Pancreas (tissue), 10 donors: Measurements from ENCODE around the gene MAJIN. TPM values are rescaled to one million over a fixed set of nuclear protein-coding genes. Genes with fewer than 3 reads are reported as not detected.

ENCODE experiments used
- ATAC-seq, 4 donors: fragments of 200-7000 bp; cut with Tn5 transposase; one replicate each; pipeline versions ENCODE4 v1.8.0 to v1.9.1; 2020; ENCODE audit warnings: mild to moderate bottlenecking in 4 of 4, moderate library complexity in 4 of 4
- DNase-seq, 6 donors: peaks; one replicate each; pipeline ENCODE4 v3.0.0-alpha.2; 2020
- FAIRE-seq: peaks from 2 replicates; lab custom pipeline; 2012; peaks lifted over from hg19 to GRCh38; lab: Jason Lieb, UNC
- H3K27ac ChIP-seq, 4 donors: fragments of 200-600 bp; sonication (generic); 1 replicate in 3 of 4; 2 replicates in 1 of 4; pipeline versions ENCODE4 v1.5.0 to v1.8.0; 2020
- H3K27me3 ChIP-seq, 4 donors: fragments of 200-600 bp; one replicate each; pipeline ENCODE4 v1.8.0; 2021
- H3K36me3 ChIP-seq, 3 donors: fragments of 200-600 bp; sonication (generic) in 1 of 3; one replicate each; pipeline versions ENCODE4 v1.5.0 to v1.8.0; 2020 to 2021
- H3K4me1 ChIP-seq, 3 donors: fragments of 200-600 bp; one replicate each; pipeline ENCODE4 v1.8.0; 2021
- H3K4me3 ChIP-seq, 4 donors: fragments of 200-600 bp; sonication (generic) in 2 of 4; one replicate each; pipeline versions ENCODE4 v1.5.0 to v1.8.0; 2020 to 2021
- H3K9me3 ChIP-seq, 4 donors: fragments of 200-600 bp; one replicate each; pipeline ENCODE4 v1.8.0; 2021
- CTCF ChIP-seq, 4 donors: fragments of 200-600 bp; sonication (generic) in 3 of 4; IDR thresholded peaks; one replicate each; pipeline versions ENCODE4 v1.5.0 to v1.8.0; 2021; ENCODE audit warnings: antibody characterized with exemption in 4 of 4
- WGBS, 2 donors: extraction: QIAGEN DNeasy Blood & Tissue Kit; methylation state at CpG; one replicate each; pipeline ENCODE4 v1.1.7; 2013; 5-methylcytosine and 5-hydroxymethylcytosine counted together
- intact Hi-C, 3 donors: fragments of 100-400 bp; cut with DNase I; formaldehyde crosslinking; loops; one replicate each; pipeline versions ENCODE4 v1.11.1 to v1.14.2; 2022
- polyA plus RNA-seq, 2 donors: library from polyadenylated mRNA; stranded (reverse); fragments of 200-250 nt; gene quantifications; one replicate each; pipeline ENCODE4 v1.2.3, GENCODE V29; 2013
- total RNA-seq, 6 donors: library from RNA; stranded (reverse); fragmentation: NEBNext Ultra II Directional in 4 of 6; extraction: Animal tissue kit (Norgen Biotek cat#: 25700) in 4 of 6; gene quantifications; one replicate each; pipeline versions ENCODE4 v1.2.1 to v1.2.4, GENCODE V29; 2021 to 2023
- donor health status: healthy with polysubstance abuse.
- donor health status: DM: no; HTN: no; CAD: no; lungs with moderate emphysema.
- donor health status: DM: no; HTN: no; CAD: no.
- donor health status: control.
- donor health status: control.
- donor health status: Bipolar disorder and iron deficiency.
- donor health status: DM: yes; HTN: yes; CAD: no.
- donor health status: DM: no; HTN: no; CAD: no.
- donor health status: DM: no; HTN: no; CAD: no.
- donor health status: DM: yes; HTN: yes; CAD: no.

MAJIN gene
- total and polyA plus RNA-seq, 8 donors: 0.14 to 0.47 (median 0.26) TPM; not detected in 3

GRCh38 chr11:64894812-64895452, 77.0 kb downstream of the MAJIN start:
- no peak for TF ChIP-seq CTCF (IDR thresholded peaks at IDR 0.05)
- Histone ChIP-seq H3K9me3 (no peaks in the 10 kb centered on the region), H3K4me1 (peaks cover 8 to 20% (median 9%) of the 10 kb centered on the region in 3 donors), H3K36me3 (peaks cover 5 to 11% (median 7%) of the 10 kb centered on the region in 3 donors), H3K27me3 (no peaks in the 10 kb centered on the region), H3K4me3 (no peak overlapping the region), H3K27ac (no peak overlapping the region)
- intact Hi-C loops: loop anchor here in 2 of 3 donors (5.0 to 10.0 kb wide), 4 partner anchors 43 to 110 kb away; no protein-coding TSS in a partner anchor
- ATAC-seq (no peak), FAIRE-seq (no peak), DNase-seq (peak in 2 of 6 donors; percentile 55 to 82)
- WGBS, 2 donors: 82 to 90% methylated on average over 31 to 39 of the region's 39 CpGs

DNA sequence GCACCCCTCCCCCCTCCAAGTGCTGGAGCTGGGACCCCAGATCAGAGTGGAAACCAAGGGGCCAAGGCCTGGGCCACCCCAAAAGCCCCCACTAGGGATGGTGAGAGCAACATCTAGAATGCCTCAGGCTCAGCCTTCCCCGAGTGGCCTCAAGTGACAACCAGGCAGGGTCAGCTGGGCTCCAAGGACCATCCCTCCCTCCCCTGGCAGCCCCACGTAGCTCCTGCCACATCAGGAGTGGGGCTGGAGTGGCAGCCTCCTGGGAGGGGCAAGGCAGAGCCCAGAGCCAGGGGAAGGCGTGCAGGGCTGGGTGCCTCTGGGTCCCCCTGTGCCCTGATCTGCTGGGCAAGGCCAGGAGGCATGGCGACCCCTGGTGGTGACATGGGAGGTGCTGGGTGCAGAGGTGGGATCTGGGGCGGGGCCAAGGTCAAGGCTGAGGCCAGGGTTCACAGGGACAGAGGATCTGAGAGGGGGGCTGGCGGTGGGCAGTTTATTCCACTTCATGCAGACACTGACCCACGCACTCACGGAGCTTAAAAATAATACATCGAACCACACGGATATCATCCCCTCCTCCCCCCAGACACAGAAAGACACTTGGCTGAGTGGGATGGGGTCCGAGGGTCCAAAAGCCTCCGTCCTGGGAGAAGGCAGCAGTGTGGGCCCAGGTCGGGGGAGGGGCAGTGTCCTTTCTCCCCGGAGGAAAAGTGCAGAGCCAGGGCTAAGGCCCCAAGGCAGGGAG, 77.7 kb downstream of the MAJIN start:
- H3K4me3 ChIP-seq: no peak overlapping the region
- peak overlapping the region; percentile 59 to 87 (median 76) for H3K27ac ChIP-seq
- TF ChIP-seq CTCF (IDR thresholded peaks at IDR 0.05): peak; percentile 58 to 78 (median 70)
- FAIRE-seq (no peak), DNase-seq (peak; percentile 72 to 94 (median 86)), ATAC-seq (peak; percentile 66 to 82 (median 72))
- H3K27me3 ChIP-seq: no peaks in the 10 kb centered on the region
- peaks cover 9 to 24% (median 10%) of the 10 kb centered on the region in 3 donors for H3K4me1 ChIP-seq
- H3K9me3 ChIP-seq: no peaks in the 10 kb centered on the region
- 34 to 41% methylated on average over 14 of the region's 14 CpGs for WGBS, 2 donors
- peaks cover 5 to 11% (median 7%) of the 10 kb centered on the region in 3 donors for H3K36me3 ChIP-seq
- intact Hi-C loops: loop anchor here in 2 of 3 donors (5.0 to 10.0 kb wide), 3 partner anchors 42 to 109 kb away; no protein-coding TSS in a partner anchor

DNA sequence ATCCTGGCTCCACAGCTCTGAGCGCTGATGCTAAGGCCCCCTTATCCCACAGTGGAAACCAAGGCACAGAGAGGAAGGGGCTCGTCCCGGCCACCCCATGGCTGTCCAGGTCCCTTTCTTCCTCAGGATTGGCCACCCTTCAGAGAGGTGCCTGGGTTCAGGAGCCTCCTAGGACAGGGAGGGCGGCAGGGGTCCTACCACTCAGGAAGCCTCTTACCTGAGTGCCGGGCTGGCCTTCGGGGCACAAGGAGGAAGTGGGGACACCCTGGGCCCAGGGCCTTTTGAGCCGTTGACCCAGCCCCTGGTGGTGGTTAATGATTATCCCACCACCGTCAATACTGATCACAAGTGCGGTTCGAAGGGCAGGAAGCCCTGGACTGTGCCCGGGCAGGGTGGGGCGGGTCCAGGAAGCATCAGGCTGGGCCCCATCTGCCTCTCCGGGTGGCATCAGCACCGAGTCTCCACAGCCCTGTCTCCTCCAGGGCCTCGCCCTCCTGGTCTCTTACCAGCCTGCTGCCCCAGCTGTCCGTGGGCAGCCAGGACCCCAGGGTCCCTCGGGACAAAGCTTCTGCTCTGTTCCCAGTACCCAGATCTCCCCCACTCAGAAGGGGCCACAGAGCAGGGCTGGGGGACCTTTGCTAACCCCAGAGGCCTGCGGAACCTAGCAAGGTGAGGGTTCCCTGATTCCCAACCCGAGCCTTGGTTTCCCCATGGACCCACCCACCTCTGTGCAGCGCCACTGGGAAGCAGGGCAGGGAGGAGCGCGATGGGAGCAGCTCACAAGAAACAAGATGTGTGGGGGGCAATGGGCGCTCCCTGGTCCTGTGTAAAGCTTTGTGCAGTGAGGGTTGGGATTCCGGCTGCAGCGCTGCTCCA, 78.5 kb downstream of the MAJIN start:
- H3K27ac ChIP-seq: peak overlapping the region; percentile 59 to 87 (median 76)
- H3K27me3 ChIP-seq: no peaks in the 10 kb centered on the region
- ATAC-seq (peak; percentile 81 to 85 (median 84)), FAIRE-seq (no peak), DNase-seq (peak; percentile 79 to 90 (median 82))
- intact Hi-C loops: loop anchor here in 2 of 3 donors (5.0 to 10.0 kb wide), 3 partner anchors 41 to 109 kb away; no protein-coding TSS in a partner anchor
- peaks cover 9 to 30% (median 12%) of the 10 kb centered on the region in 3 donors for H3K4me1 ChIP-seq
- H3K4me3 ChIP-seq: peak overlapping the region; percentile 30 to 52 (median 41)
- WGBS, 2 donors: 26 to 30% methylated on average over 25 of the region's 25 CpGs
- no peaks in the 10 kb centered on the region for H3K9me3 ChIP-seq
- no peak for TF ChIP-seq CTCF (IDR thresholded peaks at IDR 0.05)
- peaks cover 3 to 11% (median 7%) of the 10 kb centered on the region in 3 donors for H3K36me3 ChIP-seq

DNA sequence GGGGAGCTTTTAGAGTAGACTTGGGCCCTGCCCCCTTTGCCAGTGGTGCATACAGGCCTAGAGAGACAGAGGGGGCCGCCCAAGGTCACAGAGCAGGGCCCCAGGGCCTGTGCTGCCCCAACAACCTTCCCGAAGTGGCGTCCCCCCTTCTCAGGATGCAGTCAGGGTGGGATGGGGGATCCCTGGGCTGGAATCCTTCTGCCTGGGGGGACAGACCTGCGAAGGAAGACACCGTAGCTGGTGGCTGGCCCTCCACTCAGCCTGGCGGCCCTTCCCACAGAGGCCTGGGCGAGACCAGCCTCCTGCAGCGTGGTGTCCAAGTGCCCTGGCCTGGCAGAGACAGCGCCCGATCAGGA, 79.1 kb downstream of the MAJIN start:
- no peak for FAIRE-seq
- H3K4me1 ChIP-seq: peaks cover 9 to 30% (median 17%) of the 10 kb centered on the region in 3 donors
- peak overlapping the region; percentile 30 to 52 (median 41) for H3K4me3 ChIP-seq
- peak overlapping the region; percentile 59 to 87 (median 76) for H3K27ac ChIP-seq
- intact Hi-C loops: loop anchor here in 2 of 3 donors (5.0 to 10.0 kb wide), 3 partner anchors 41 to 108 kb away; no protein-coding TSS in a partner anchor
- H3K9me3 ChIP-seq: no peaks in the 10 kb centered on the region
- peaks cover 0 to 11% (median 6%) of the 10 kb centered on the region in 3 donors for H3K36me3 ChIP-seq
- DNase-seq: peak in 2 of 6 donors; percentile 39 to 55
- ATAC-seq: peak; percentile 19 to 31 (median 22)
- H3K27me3 ChIP-seq: no peaks in the 10 kb centered on the region
- no peak for TF ChIP-seq CTCF (IDR thresholded peaks at IDR 0.05)
- WGBS, 2 donors: 31 to 34% methylated on average over 10 of the region's 10 CpGs
